ENCODE data around the gene CAMK2N1. TPM values are rescaled to one million over a fixed set of nuclear protein-coding genes. Genes with fewer than 3 reads are reported as not detected.

CAMK2N1 gene
- polyA plus RNA-seq, 3 donors: not detected

DNA sequence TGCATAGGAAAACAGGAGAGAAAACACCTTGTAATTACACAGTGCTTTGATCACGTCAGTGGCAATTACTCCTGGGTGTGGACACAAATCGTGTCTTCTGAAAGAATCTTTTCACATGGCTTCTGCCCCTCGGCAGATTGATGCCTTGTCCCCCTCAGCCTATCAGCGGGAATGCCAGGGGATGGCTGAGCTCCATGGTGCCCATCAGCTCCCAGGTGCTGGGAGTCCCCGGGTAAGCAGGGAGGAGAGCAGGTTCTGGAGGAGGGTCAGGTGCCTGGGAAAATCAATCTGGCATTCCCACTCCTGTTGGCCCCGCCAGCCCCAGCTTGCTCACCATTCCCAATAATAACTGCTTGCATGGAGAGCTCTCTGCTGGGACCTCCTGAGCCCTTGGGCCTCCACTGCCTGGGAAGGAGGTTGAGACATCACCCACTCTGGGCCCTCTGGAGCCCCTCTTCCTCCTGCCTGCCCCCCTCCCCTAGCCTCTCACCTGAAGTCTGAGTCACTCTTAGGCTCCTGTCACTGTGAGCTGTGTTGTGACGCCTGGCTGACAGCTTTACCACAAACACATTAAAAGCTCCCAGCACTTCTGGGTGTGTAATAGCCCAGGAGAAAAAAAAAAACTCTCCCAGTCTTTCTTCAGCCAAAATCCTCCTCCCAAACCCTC, 4.9 kb downstream of the CAMK2N1 start:
- Histone ChIP-seq H3K4me1 (ENCODE audit: control insufficient read depth in 1 of 2, insufficient read depth in 2 of 2, low read length in 2 of 2) (peaks cover 0 to under 1% of the 10 kb centered on the region in 2 donors), H3K4me3 (replicated peaks in 1 of 3; ENCODE audit: low read depth in 2 of 3, low read length in 3 of 3) (no peak overlapping the region), H3K27me3 (ENCODE audit: control insufficient read depth in 2 of 2, insufficient read depth in 2 of 2, low read length in 2 of 2) (peaks cover 52 to 90% of the 10 kb centered on the region in 2 donors), H3K27ac (ENCODE audit: low read depth in 1 of 2, low read length in 2 of 2) (no peak overlapping the region), H3K9me3 (replicated peaks in 1 of 2; ENCODE audit: control insufficient read depth in 1 of 2, insufficient read depth in 1 of 2, low read length in 2 of 2) (peaks cover 0 to 7% of the 10 kb centered on the region in 2 donors), H3K79me2 (ENCODE audit: insufficient read depth, low read length) (no peaks in the 10 kb centered on the region), H2AFZ (ENCODE audit: insufficient read depth, low read depth, low read length, poor library complexity, severe bottlenecking) (no peak overlapping the region), H3K4me2 (replicated peaks; ENCODE audit: extremely low read depth, low read length, poor library complexity, severe bottlenecking) (no peak overlapping the region), H3K9ac (ENCODE audit: insufficient read depth, low read length, poor library complexity, severe bottlenecking) (no peak overlapping the region), H3K36me3 (replicated peaks in 1 of 2; ENCODE audit: control insufficient read depth in 1 of 2, insufficient read depth in 2 of 2, low read length in 2 of 2) (no peaks in the 10 kb centered on the region), H4K20me1 (ENCODE audit: insufficient read depth, low read length) (no peaks in the 10 kb centered on the region)
- TF ChIP-seq, protein P1, sequence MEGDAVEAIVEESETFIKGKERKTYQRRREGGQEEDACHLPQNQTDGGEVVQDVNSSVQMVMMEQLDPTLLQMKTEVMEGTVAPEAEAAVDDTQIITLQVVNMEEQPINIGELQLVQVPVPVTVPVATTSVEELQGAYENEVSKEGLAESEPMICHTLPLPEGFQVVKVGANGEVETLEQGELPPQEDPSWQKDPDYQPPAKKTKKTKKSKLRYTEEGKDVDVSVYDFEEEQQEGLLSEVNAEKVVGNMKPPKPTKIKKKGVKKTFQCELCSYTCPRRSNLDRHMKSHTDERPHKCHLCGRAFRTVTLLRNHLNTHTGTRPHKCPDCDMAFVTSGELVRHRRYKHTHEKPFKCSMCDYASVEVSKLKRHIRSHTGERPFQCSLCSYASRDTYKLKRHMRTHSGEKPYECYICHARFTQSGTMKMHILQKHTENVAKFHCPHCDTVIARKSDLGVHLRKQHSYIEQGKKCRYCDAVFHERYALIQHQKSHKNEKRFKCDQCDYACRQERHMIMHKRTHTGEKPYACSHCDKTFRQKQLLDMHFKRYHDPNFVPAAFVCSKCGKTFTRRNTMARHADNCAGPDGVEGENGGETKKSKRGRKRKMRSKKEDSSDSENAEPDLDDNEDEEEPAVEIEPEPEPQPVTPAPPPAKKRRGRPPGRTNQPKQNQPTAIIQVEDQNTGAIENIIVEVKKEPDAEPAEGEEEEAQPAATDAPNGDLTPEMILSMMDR (IDR thresholded peaks at IDR 0.05): no peak
- Mint-ChIP-seq H3K9me3 (peaks cover 0 to 14% (median 3%) of the 10 kb centered on the region in 7 donors), H3K27ac (no peak overlapping the region), H3K27me3 (ENCODE audit: low read depth in 3 of 3) (peaks cover 69 to 93% (median 83%) of the 10 kb centered on the region in 3 donors), H3K4me3 (peak overlapping the region in 1 of 2 donors; percentile 75), H3K4me1 (peaks cover 5% of the 10 kb centered on the region), H3K36me3 (peaks cover 0 to 2% of the 10 kb centered on the region in 2 donors)
- intact Hi-C loops (cut with micrococcal nuclease): loop anchor here in 1 of 2 donors (10.0 kb wide), 1 partner anchor 556 kb away; the partner anchor contains the start of gene PLA2G2E
- no peak for DNase-seq
- WGBS (ENCODE audit: insufficient coverage): 56% methylated on average over 4 of the region's 7 CpGs

DNA sequence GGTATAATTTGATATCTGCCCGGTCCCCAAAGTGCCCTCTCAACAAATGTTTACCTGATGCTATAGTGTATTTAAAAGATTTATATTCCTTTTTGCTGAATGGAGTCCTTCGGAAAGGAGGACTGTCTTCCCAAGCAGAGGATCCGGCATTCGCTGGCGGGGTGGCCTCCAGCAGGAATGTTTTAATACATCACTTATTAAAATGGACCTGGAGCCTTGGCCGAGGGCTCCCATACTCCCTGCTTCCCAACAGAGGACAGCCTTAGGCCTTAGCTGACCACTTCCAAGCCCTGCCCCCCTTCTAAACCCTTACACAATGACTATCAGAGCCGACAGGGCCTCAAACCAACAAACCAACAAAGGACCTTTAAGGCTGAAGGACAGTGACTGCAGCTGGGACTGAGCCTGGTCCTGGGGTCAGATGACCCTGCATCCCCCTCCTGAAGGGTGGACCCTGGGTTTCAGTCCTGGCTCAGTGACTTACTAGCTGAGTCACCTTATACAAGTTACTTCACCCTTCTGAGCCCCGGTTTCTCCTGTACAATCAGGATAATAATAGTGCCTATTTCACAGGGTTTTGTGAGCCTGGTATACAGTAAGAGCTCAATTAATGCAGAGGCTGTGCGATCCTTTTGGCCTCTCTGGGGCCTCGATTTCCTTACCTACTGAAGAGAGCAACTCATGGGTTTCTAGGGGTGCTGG, 5.6 kb downstream of the CAMK2N1 start:
- WGBS (ENCODE audit: insufficient coverage): 94% methylated on average over 3 of the region's 10 CpGs

More for the DNA sequence above, 5.6 kb downstream of the CAMK2N1 start:
- peaks cover 58 to 93% of the 10 kb centered on the region in 2 donors for H3K27me3 ChIP-seq (ENCODE audit: control insufficient read depth in 2 of 2, insufficient read depth in 2 of 2, low read length in 2 of 2)
- H3K36me3 ChIP-seq (replicated peaks in 1 of 2; ENCODE audit: control insufficient read depth in 1 of 2, insufficient read depth in 2 of 2, low read length in 2 of 2): no peaks in the 10 kb centered on the region
- H3K27ac ChIP-seq (ENCODE audit: low read depth in 1 of 2, low read length in 2 of 2): no peak overlapping the region
- no peak for DNase-seq
- no peaks in the 10 kb centered on the region for H3K4me1 ChIP-seq (ENCODE audit: control insufficient read depth in 1 of 2, insufficient read depth in 2 of 2, low read length in 2 of 2)
- H3K4me2 ChIP-seq (replicated peaks; ENCODE audit: extremely low read depth, low read length, poor library complexity, severe bottlenecking): no peak overlapping the region
- peaks cover 0 to 7% of the 10 kb centered on the region in 2 donors for H3K9me3 ChIP-seq (replicated peaks in 1 of 2; ENCODE audit: control insufficient read depth in 1 of 2, insufficient read depth in 1 of 2, low read length in 2 of 2)
- H3K4me1 Mint-ChIP-seq: peaks cover 3% of the 10 kb centered on the region
- no peak overlapping the region for H3K4me3 Mint-ChIP-seq
- no peak overlapping the region for H3K9ac ChIP-seq (ENCODE audit: insufficient read depth, low read length, poor library complexity, severe bottlenecking)
- no peak overlapping the region for H2AFZ ChIP-seq (ENCODE audit: insufficient read depth, low read depth, low read length, poor library complexity, severe bottlenecking)
- H3K27me3 Mint-ChIP-seq (ENCODE audit: low read depth in 3 of 3): peaks cover 72 to 96% (median 85%) of the 10 kb centered on the region in 3 donors
- H3K27ac Mint-ChIP-seq: no peak overlapping the region
- no peaks in the 10 kb centered on the region for H4K20me1 ChIP-seq (ENCODE audit: insufficient read depth, low read length)
- H3K36me3 Mint-ChIP-seq: peaks cover 0 to 2% of the 10 kb centered on the region in 2 donors
- TF ChIP-seq, protein P1 (IDR thresholded peaks at IDR 0.05): no peak
- no peak overlapping the region for H3K4me3 ChIP-seq (replicated peaks in 1 of 3; ENCODE audit: low read depth in 2 of 3, low read length in 3 of 3)
- H3K79me2 ChIP-seq (ENCODE audit: insufficient read depth, low read length): no peaks in the 10 kb centered on the region
- H3K9me3 Mint-ChIP-seq: peaks cover 0 to 12% (median 0%) of the 10 kb centered on the region in 7 donors
- intact Hi-C loops (cut with micrococcal nuclease): loop anchor here in 1 of 2 donors (10.0 kb wide), 1 partner anchor 556 kb away; the partner anchor contains the start of gene PLA2G2E

Measured in CD14-positive monocyte (primary cell).